CD8-positive, alpha-beta memory T cell (primary cell): ENCODE data around the gene ELMO1. TPM values are rescaled to one million over a fixed set of nuclear protein-coding genes. Genes with fewer than 3 reads are reported as not detected.

Experiments used
- CTCF ChIA-PET: fragments of 350-600 bp; sonication (Branson Sonifier 250); formaldehyde crosslinking; loops from one replicate; lab custom pipeline; 2021; ENCODE audit warnings: antibody characterized with exemption; lab: Charles Lee
- POLR2A ChIA-PET: fragments of 350-600 bp; sonication (Branson Sonifier 250); formaldehyde crosslinking; loops from one replicate; lab custom pipeline; 2021; ENCODE audit warnings: antibody characterized with exemption; lab: Charles Lee
- DNase-seq, 5 donors: peaks; one replicate each; pipeline versions ENCODE4 v3.0.0 to v3.0.0-alpha.2; 2020 to 2022; ENCODE audit warnings: mixed read lengths in 1 of 5
- H3K27ac ChIP-seq: one replicate; pipeline ENCODE4 v1.7.0; 2013; ENCODE audit warnings: low read depth, mild to moderate bottlenecking, low read length, moderate library complexity
- H3K27me3 ChIP-seq: 2 replicates; pipeline ENCODE4 v1.7.0; 2013; ENCODE audit warnings: low read length, mild to moderate bottlenecking; ENCODE audit not compliant: insufficient read depth, poor library complexity, severe bottlenecking
- H3K36me3 ChIP-seq: 2 replicates; pipeline ENCODE4 v1.7.0; 2013; ENCODE audit warnings: mild to moderate bottlenecking, low read length, moderate library complexity; ENCODE audit not compliant: insufficient read depth
- H3K4me1 ChIP-seq: 2 replicates; pipeline ENCODE4 v1.7.0; 2013; ENCODE audit warnings: mild to moderate bottlenecking, low read length, moderate library complexity; ENCODE audit not compliant: insufficient read depth
- H3K4me3 ChIP-seq: 2 replicates; pipeline ENCODE4 v1.7.0; 2013; ENCODE audit warnings: mild to moderate bottlenecking, low read length
- H3K9me3 ChIP-seq: 2 replicates; pipeline ENCODE4 v1.7.0; 2013; ENCODE audit warnings: mild to moderate bottlenecking, low read length
- H3K27ac Mint-ChIP-seq, 8 donors: one replicate each; pipeline ENCODE4 v1.8.0; 2020 to 2021; ENCODE audit warnings: mixed read lengths in 8 of 8, mild to moderate bottlenecking in 6 of 8, inconsistent platforms in 3 of 8, moderate library complexity in 3 of 8
- H3K27me3 Mint-ChIP-seq, 2 donors: one replicate each; pipeline ENCODE4 v1.8.0; 2020 to 2021; ENCODE audit warnings: mixed read lengths in 2 of 2, mild to moderate bottlenecking in 1 of 2, moderate library complexity in 1 of 2
- H3K36me3 Mint-ChIP-seq, 3 donors: one replicate each; pipeline ENCODE4 v1.8.0; 2020 to 2021; ENCODE audit warnings: mixed read lengths in 3 of 3, inconsistent platforms in 1 of 3, mild to moderate bottlenecking in 1 of 3
- H3K4me1 Mint-ChIP-seq, 3 donors: one replicate each; pipeline ENCODE4 v1.8.0; 2020 to 2021; ENCODE audit warnings: mixed read lengths in 3 of 3, inconsistent platforms in 1 of 3, mild to moderate bottlenecking in 1 of 3
- H3K4me3 Mint-ChIP-seq, 7 donors: one replicate each; pipeline ENCODE4 v1.8.0; 2020 to 2021; ENCODE audit warnings: mixed read lengths in 7 of 7, mild to moderate bottlenecking in 6 of 7, moderate library complexity in 4 of 7, inconsistent platforms in 2 of 7
- H3K9me3 Mint-ChIP-seq, 5 donors: one replicate each; pipeline ENCODE4 v1.8.0; 2020 to 2022; ENCODE audit warnings: mixed read lengths in 5 of 5, mild to moderate bottlenecking in 3 of 5, moderate library complexity in 2 of 5, inconsistent platforms in 1 of 5
- polyA plus RNA-seq: library from polyadenylated mRNA; unstranded; fragments of 300-500 nt; fragmentation: Illumina TruSeq; gene quantifications from one replicate; pipeline ENCODE4 v1.2.3, GENCODE V29; 2021
- total RNA-seq, 2 experiments: library from RNA; stranded (reverse); gene quantifications; one replicate each; pipeline ENCODE4 v1.2.3, GENCODE V29; 2021

ELMO1 gene
- total and polyA plus RNA-seq, 3 experiments from 2014 or later: 65.6 to 74.4 (median 66.2) TPM

GRCh38 chr7:37174460-37174859 is 274.2 kb downstream of the ELMO1 start:
- no peak for DNase-seq
- Histone ChIP-seq H3K9me3 (no peaks in the 10 kb centered on the region), H3K27me3 (no peaks in the 10 kb centered on the region), H3K36me3 (no peaks in the 10 kb centered on the region), H3K4me1 (no peaks in the 10 kb centered on the region), H3K4me3 (no peak overlapping the region), H3K27ac (no peak overlapping the region)
- peaks cover 8 to 19% (median 9%) of the 10 kb centered on the region in 3 donors for H3K4me1 Mint-ChIP-seq
- no peaks in the 10 kb centered on the region for H3K27me3 Mint-ChIP-seq
- POLR2A ChIA-PET: no interaction called here
- CTCF ChIA-PET: interaction anchor here (0.8 to 1.4 kb wide), 2 partner anchors 14 to 24 kb away, joined by 3 to 5 read pairs; no protein-coding TSS in a partner anchor
- no peak overlapping the region for H3K27ac Mint-ChIP-seq
- H3K4me3 Mint-ChIP-seq: no peak overlapping the region
- H3K9me3 Mint-ChIP-seq: peaks cover 0 to 1% (median 0%) of the 10 kb centered on the region in 5 donors
- H3K36me3 Mint-ChIP-seq: peaks cover 8 to 56% (median 20%) of the 10 kb centered on the region in 3 donors

GRCh38 chr7:37173670-37174069 is 275.0 kb downstream of the ELMO1 start:
- CTCF ChIA-PET: interaction anchor here (3.5 kb wide), 1 partner anchor 8 kb away, joined by 12 read pairs; no protein-coding TSS in a partner anchor
- Histone ChIP-seq H3K27ac (no peak overlapping the region), H3K9me3 (no peaks in the 10 kb centered on the region), H3K36me3 (no peaks in the 10 kb centered on the region), H3K27me3 (no peaks in the 10 kb centered on the region), H3K4me1 (no peaks in the 10 kb centered on the region), H3K4me3 (no peak overlapping the region)
- peaks cover 0 to 2% (median 0%) of the 10 kb centered on the region in 5 donors for H3K9me3 Mint-ChIP-seq
- no peak overlapping the region for H3K4me3 Mint-ChIP-seq
- H3K27ac Mint-ChIP-seq: no peak overlapping the region
- POLR2A ChIA-PET: no interaction called here
- no peaks in the 10 kb centered on the region for H3K27me3 Mint-ChIP-seq
- H3K36me3 Mint-ChIP-seq: peaks cover 11 to 57% (median 21%) of the 10 kb centered on the region in 3 donors
- DNase-seq: no peak
- peaks cover 8 to 19% (median 9%) of the 10 kb centered on the region in 3 donors for H3K4me1 Mint-ChIP-seq

GRCh38 chr7:37162106-37162505 is 286.6 kb downstream of the ELMO1 start:
- peaks cover 0 to 1% (median 0%) of the 10 kb centered on the region in 3 donors for H3K4me1 Mint-ChIP-seq
- H3K4me1 ChIP-seq: no peaks in the 10 kb centered on the region
- no peak overlapping the region for H3K27ac ChIP-seq
- no peak overlapping the region for H3K4me3 Mint-ChIP-seq
- peaks cover 0 to 7% (median 4%) of the 10 kb centered on the region in 5 donors for H3K9me3 Mint-ChIP-seq
- no peak for DNase-seq
- H3K36me3 Mint-ChIP-seq: peaks cover 6 to 21% (median 15%) of the 10 kb centered on the region in 3 donors
- H3K27ac Mint-ChIP-seq: peak overlapping the region in 1 of 8 donors; percentile 87
- no peaks in the 10 kb centered on the region for H3K36me3 ChIP-seq
- ChIA-PET POLR2A (no interaction called here), CTCF (no interaction called here)
- H3K9me3 ChIP-seq: no peaks in the 10 kb centered on the region
- no peak overlapping the region for H3K4me3 ChIP-seq
- H3K27me3 Mint-ChIP-seq: no peaks in the 10 kb centered on the region
- no peaks in the 10 kb centered on the region for H3K27me3 ChIP-seq

- no peaks in the 10 kb centered on the region for H3K27me3 Mint-ChIP-seq
- peaks cover 6 to 9% (median 7%) of the 10 kb centered on the region in 3 donors for H3K4me1 Mint-ChIP-seq
- ChIA-PET POLR2A (no interaction called here), CTCF (no interaction called here)
- Histone ChIP-seq H3K9me3 (no peaks in the 10 kb centered on the region), H3K4me3 (no peak overlapping the region), H3K27me3 (no peaks in the 10 kb centered on the region), H3K27ac (no peak overlapping the region), H3K36me3 (no peaks in the 10 kb centered on the region), H3K4me1 (no peaks in the 10 kb centered on the region)
- H3K4me3 Mint-ChIP-seq: no peak overlapping the region
- peak overlapping the region in 1 of 8 donors; percentile 33 for H3K27ac Mint-ChIP-seq
- peaks cover 0 to 15% (median 10%) of the 10 kb centered on the region in 5 donors for H3K9me3 Mint-ChIP-seq
- no peak for DNase-seq
- H3K36me3 Mint-ChIP-seq: peaks cover 14 to 32% (median 30%) of the 10 kb centered on the region in 3 donors
Measured at GRCh38 chr7:37160656-37161055, 288.0 kb downstream of the ELMO1 start.

- DNase-seq: no peak
- POLR2A ChIA-PET: no interaction called here
- Mint-ChIP-seq H3K4me1 (peaks cover 6 to 16% (median 9%) of the 10 kb centered on the region in 3 donors), H3K4me3 (no peak overlapping the region), H3K9me3 (peaks cover 0 to 17% (median 6%) of the 10 kb centered on the region in 5 donors), H3K36me3 (peaks cover 19 to 56% (median 42%) of the 10 kb centered on the region in 3 donors), H3K27ac (peak overlapping the region in 1 of 8 donors; percentile 19), H3K27me3 (peaks cover 0 to 2% of the 10 kb centered on the region in 2 donors)
- CTCF ChIA-PET: no interaction called here
- Histone ChIP-seq H3K4me3 (no peak overlapping the region), H3K9me3 (no peaks in the 10 kb centered on the region), H3K4me1 (no peaks in the 10 kb centered on the region), H3K27me3 (no peaks in the 10 kb centered on the region), H3K27ac (no peak overlapping the region), H3K36me3 (no peaks in the 10 kb centered on the region)
Measured at GRCh38 chr7:37153376-37153775, 295.3 kb downstream of the ELMO1 start.

- Mint-ChIP-seq H3K4me1 (peaks cover 3 to 16% (median 10%) of the 10 kb centered on the region in 3 donors), H3K4me3 (peak overlapping the region in 1 of 7 donors; percentile 33), H3K36me3 (peaks cover 19 to 59% (median 34%) of the 10 kb centered on the region in 3 donors), H3K27me3 (peaks cover 0 to 2% of the 10 kb centered on the region in 2 donors), H3K9me3 (peaks cover 0 to 12% (median 6%) of the 10 kb centered on the region in 5 donors), H3K27ac (no peak overlapping the region)
- ChIA-PET POLR2A (no interaction called here), CTCF (interaction anchor here (0.9 to 1.1 kb wide), 2 partner anchors 30 to 47 kb away, joined by 3 read pairs; no protein-coding TSS in a partner anchor)
- no peaks in the 10 kb centered on the region for H3K27me3 ChIP-seq
- H3K4me3 ChIP-seq: no peak overlapping the region
- H3K9me3 ChIP-seq: no peaks in the 10 kb centered on the region
- no peak for DNase-seq
- no peaks in the 10 kb centered on the region for H3K4me1 ChIP-seq
- H3K36me3 ChIP-seq: no peaks in the 10 kb centered on the region
- H3K27ac ChIP-seq: no peak overlapping the region
Measured at GRCh38 chr7:37151741-37152413, 296.8 kb downstream of the ELMO1 start.

GRCh38 chr7:37150856-37151255 is 297.8 kb downstream of the ELMO1 start:
- Histone ChIP-seq H3K4me3 (no peak overlapping the region), H3K9me3 (no peaks in the 10 kb centered on the region), H3K36me3 (no peaks in the 10 kb centered on the region), H3K27ac (no peak overlapping the region), H3K4me1 (no peaks in the 10 kb centered on the region), H3K27me3 (no peaks in the 10 kb centered on the region)
- H3K9me3 Mint-ChIP-seq: peaks cover 0 to 10% (median 2%) of the 10 kb centered on the region in 5 donors
- peaks cover 0 to 2% of the 10 kb centered on the region in 2 donors for H3K27me3 Mint-ChIP-seq
- CTCF ChIA-PET: no interaction called here
- peak overlapping the region in 2 of 8 donors; percentile 22 to 38 for H3K27ac Mint-ChIP-seq
- H3K4me1 Mint-ChIP-seq: peaks cover 3 to 9% (median 5%) of the 10 kb centered on the region in 3 donors
- no peak for DNase-seq
- peaks cover 13 to 52% (median 24%) of the 10 kb centered on the region in 3 donors for H3K36me3 Mint-ChIP-seq
- H3K4me3 Mint-ChIP-seq: no peak overlapping the region
- POLR2A ChIA-PET: no interaction called here

GRCh38 chr7:37150180-37150579 is 298.5 kb downstream of the ELMO1 start:
- Histone ChIP-seq H3K27me3 (no peaks in the 10 kb centered on the region), H3K4me3 (no peak overlapping the region), H3K27ac (no peak overlapping the region), H3K9me3 (no peaks in the 10 kb centered on the region), H3K4me1 (no peaks in the 10 kb centered on the region), H3K36me3 (no peaks in the 10 kb centered on the region)
- peaks cover 0 to 2% of the 10 kb centered on the region in 2 donors for H3K27me3 Mint-ChIP-seq
- peak overlapping the region in 1 of 8 donors; percentile 9 for H3K27ac Mint-ChIP-seq
- POLR2A ChIA-PET: no interaction called here
- CTCF ChIA-PET: interaction anchor here (1.2 kb wide), 1 partner anchor 32 kb away, joined by 5 read pairs; no protein-coding TSS in a partner anchor
- peaks cover 0 to 3% (median 0%) of the 10 kb centered on the region in 5 donors for H3K9me3 Mint-ChIP-seq
- H3K36me3 Mint-ChIP-seq: peaks cover 9 to 46% (median 19%) of the 10 kb centered on the region in 3 donors
- peaks cover 2 to 7% (median 3%) of the 10 kb centered on the region in 3 donors for H3K4me1 Mint-ChIP-seq
- DNase-seq: no peak
- no peak overlapping the region for H3K4me3 Mint-ChIP-seq
